H1 (cell line): ENCODE data around the gene GFAP. TPM values are rescaled to one million over a fixed set of nuclear protein-coding genes. Genes with fewer than 3 reads are reported as not detected.

Experiments used
- CTCF ChIA-PET: fragments of 300-600 bp; sonication (Branson Sonifier 250); formaldehyde crosslinking; loops from one replicate; lab custom pipeline; 2021; ENCODE audit not compliant: partially characterized antibody; lab: Charles Lee
- POLR2A ChIA-PET: fragments of 300-600 bp; sonication (Branson Sonifier 250); formaldehyde crosslinking; loops from one replicate; lab custom pipeline; 2021; ENCODE audit warnings: inconsistent platforms; ENCODE audit not compliant: partially characterized antibody; lab: Charles Lee
- DNase-seq, 2 experiments: peaks; one replicate each; pipeline versions ENCODE4 v3.0.0 to v3.0.0-alpha.2; 2010 to 2022; ENCODE audit warnings: low spot score in 2 of 2, low read depth in 1 of 2, mixed read lengths in 1 of 2
- FAIRE-seq: peaks from 2 replicates; lab custom pipeline; 2011; peaks lifted over from hg19 to GRCh38; lab: Jason Lieb, UNC
- H2AFZ ChIP-seq: 2 replicates; pipeline ENCODE4 v1.8.1; 2012; ENCODE audit warnings: low read length, inconsistent platforms
- H2AK5ac ChIP-seq: 2 replicates; pipeline ENCODE4 v1.6.1; 2013; ENCODE audit warnings: low read depth, low read length
- H2BK120ac ChIP-seq: replicated peaks from 2 replicates; pipeline ENCODE3; 2013; ENCODE audit warnings: low read depth, low read length, inconsistent platforms
- H2BK12ac ChIP-seq: 2 replicates; pipeline ENCODE4 v1.6.1; 2013; ENCODE audit warnings: low read depth, low read length
- H2BK15ac ChIP-seq: 2 replicates; pipeline ENCODE4 v1.6.1; 2013; ENCODE audit warnings: low read length
- H2BK20ac ChIP-seq: 2 replicates; pipeline ENCODE4 v1.6.1; 2013; ENCODE audit warnings: low read length
- H2BK5ac ChIP-seq: 2 replicates; pipeline ENCODE4 v1.6.1; 2013; ENCODE audit warnings: low read depth, low read length
- H3K14ac ChIP-seq: 2 replicates; pipeline ENCODE4 v1.6.1; 2013; ENCODE audit warnings: inconsistent platforms; ENCODE audit not compliant: insufficient read length
- H3K18ac ChIP-seq: 2 replicates; pipeline ENCODE4 v1.6.1; 2013; ENCODE audit warnings: low read length; ENCODE audit errors: extremely low read depth
- H3K23ac ChIP-seq: 2 replicates; pipeline ENCODE4 v1.6.1; 2013; ENCODE audit warnings: inconsistent platforms; ENCODE audit not compliant: insufficient read length
- H3K23me2 ChIP-seq: 2 replicates; pipeline ENCODE4 v1.6.1; 2013; ENCODE audit warnings: low read depth, low read length
- H3K27ac ChIP-seq: 2 replicates; pipeline ENCODE4 v1.6.1; 2011; ENCODE audit warnings: low read depth, low read length, inconsistent platforms
- H3K27me3 ChIP-seq, 4 experiments: replicated peaks in 1 of 4; 1 replicate in 1 of 4; 2 replicates in 3 of 4; pipeline versions ENCODE4 v1.6.1 to v1.8.1; 2011 to 2013; ENCODE audit warnings: low read length in 3 of 4, mild to moderate bottlenecking in 3 of 4, inconsistent platforms in 2 of 4, mixed read lengths in 2 of 4, moderate library complexity in 1 of 4; ENCODE audit not compliant: control insufficient read depth in 3 of 4, insufficient read depth in 3 of 4; ENCODE audit errors: extremely low read depth in 1 of 4
- H3K36me3 ChIP-seq, 4 experiments: 2 replicates each; pipeline versions ENCODE4 v1.6.1 to v1.8.1; 2011 to 2013; ENCODE audit warnings: mild to moderate bottlenecking in 4 of 4, low read length in 3 of 4, moderate library complexity in 2 of 4, control low read depth in 1 of 4, inconsistent platforms in 1 of 4; ENCODE audit not compliant: insufficient read depth in 4 of 4, control insufficient read depth in 2 of 4
- H3K4ac ChIP-seq: replicated peaks from 2 replicates; pipeline ENCODE3; 2013; ENCODE audit warnings: low read length, low read depth, mixed read lengths, inconsistent platforms; ENCODE audit not compliant: insufficient read length
- H3K4me1 ChIP-seq, 4 experiments: replicated peaks in 1 of 4; 1 replicate in 1 of 4; 2 replicates in 3 of 4; pipeline versions ENCODE4 v1.6.1 to v1.8.1; 2011 to 2013; ENCODE audit warnings: low read length in 3 of 4, inconsistent platforms in 2 of 4, mixed read lengths in 1 of 4; ENCODE audit not compliant: insufficient read depth in 4 of 4, control insufficient read depth in 3 of 4
- H3K4me2 ChIP-seq, 2 experiments: 2 replicates each; pipeline versions ENCODE4 v1.6.1 to v1.8.1; 2011 to 2013; ENCODE audit warnings: low read depth in 2 of 2, low read length in 2 of 2, control low read depth in 1 of 2, inconsistent platforms in 1 of 2, mild to moderate bottlenecking in 1 of 2; ENCODE audit not compliant: insufficient read depth in 1 of 2
- H3K4me3 ChIP-seq, 4 experiments: fragments of 200-600, 300-600 bp in 1 of 4; sonication (generic), shearing (Covaris generic), sonication (Bioruptor Twin) in 1 of 4; 2 replicates each; pipeline versions ENCODE4 v1.5.1 to v1.8.1; 2011 to 2016; ENCODE audit warnings: low read length in 4 of 4, low read depth in 3 of 4, control low read depth in 2 of 4, inconsistent platforms in 2 of 4, mild to moderate bottlenecking in 2 of 4, mixed read lengths in 1 of 4, moderate library complexity in 1 of 4; ENCODE audit not compliant: insufficient read depth in 2 of 4; ENCODE audit errors: extremely low read depth in 1 of 4
- H3K56ac ChIP-seq: replicated peaks from 2 replicates; pipeline ENCODE3; 2013; ENCODE audit warnings: low read depth, mild to moderate bottlenecking, mixed read lengths, low read length, inconsistent platforms; ENCODE audit not compliant: insufficient read length
- H3K79me1 ChIP-seq: 2 replicates; pipeline ENCODE4 v1.6.1; 2013; ENCODE audit warnings: low read depth, low read length, control low read depth
- H3K79me2 ChIP-seq, 2 experiments: 2 replicates each; pipeline versions ENCODE4 v1.6.1 to v1.8.1; 2012 to 2013; ENCODE audit warnings: low read length in 2 of 2, mild to moderate bottlenecking in 2 of 2, inconsistent platforms in 1 of 2; ENCODE audit not compliant: insufficient read depth in 2 of 2, control insufficient read depth in 1 of 2
- H3K9ac ChIP-seq, 4 experiments: replicated peaks in 1 of 4; 1 replicate in 1 of 4; 2 replicates in 3 of 4; pipeline versions ENCODE4 v1.6.1 to v1.8.1; 2011 to 2013; ENCODE audit warnings: low read depth in 3 of 4, low read length in 3 of 4, control low read depth in 2 of 4, mild to moderate bottlenecking in 2 of 4, moderate library complexity in 2 of 4, inconsistent platforms in 1 of 4; ENCODE audit errors: extremely low read depth in 1 of 4
- H3K9me3 ChIP-seq, 2 experiments: 2 replicates each; pipeline versions ENCODE4 v1.6.1 to v1.8.1; 2012 to 2013; ENCODE audit warnings: mild to moderate bottlenecking in 2 of 2, moderate library complexity in 2 of 2, control low read depth in 1 of 2, inconsistent platforms in 1 of 2, low read depth in 1 of 2, low read length in 1 of 2, mixed read lengths in 1 of 2; ENCODE audit not compliant: insufficient read depth in 2 of 2
- H4K20me1 ChIP-seq, 2 experiments: replicated peaks in 1 of 2; 2 replicates each; pipeline versions ENCODE3 to v1.8.1; 2011 to 2013; ENCODE audit warnings: inconsistent platforms in 2 of 2, low read length in 2 of 2, mild to moderate bottlenecking in 1 of 2; ENCODE audit not compliant: insufficient read depth in 2 of 2, control insufficient read depth in 1 of 2
- H4K5ac ChIP-seq: 2 replicates; pipeline ENCODE4 v1.6.1; 2013; ENCODE audit warnings: low read length, low read depth, mixed read lengths, inconsistent platforms; ENCODE audit not compliant: insufficient read length
- H4K8ac ChIP-seq: 2 replicates; pipeline ENCODE4 v1.8.0; 2013; ENCODE audit warnings: mild to moderate bottlenecking, moderate library complexity, low read length, inconsistent platforms; ENCODE audit not compliant: insufficient read depth; ENCODE audit errors: extremely low read depth
- H4K91ac ChIP-seq: replicated peaks from 2 replicates; pipeline ENCODE3; 2013; ENCODE audit warnings: low read length, mixed read lengths, inconsistent platforms; ENCODE audit not compliant: insufficient read length
- CEBPB ChIP-seq: IDR thresholded peaks from 2 replicates; pipeline ENCODE4 v1.6.1; 2012; ENCODE audit warnings: low read depth, low read length
- TAF1 ChIP-seq: IDR thresholded peaks from 2 replicates; pipeline ENCODE4 v1.6.1; 2011; ENCODE audit warnings: mild to moderate bottlenecking, low read depth, low read length
- WGBS, 2 experiments: shearing (Covaris generic) in 1 of 2; methylation state at CpG; one replicate each; pipeline versions ENCODE4 v1.1.6 to v1.1.7; 2013 to 2015; ENCODE audit warnings: low lambda C conversion rate in 2 of 2, mixed read lengths in 2 of 2, inconsistent platforms in 1 of 2, low coverage in 1 of 2, missing lambda C conversion rate in 1 of 2; ENCODE audit not compliant: insufficient replicate concordance in 2 of 2, insufficient coverage in 1 of 2, insufficient read length in 1 of 2; ENCODE audit errors: extremely low coverage in 1 of 2, missing lambda C conversion rate in 1 of 2; 5-methylcytosine and 5-hydroxymethylcytosine counted together
- polyA plus RNA-seq, 7 experiments: library from polyadenylated mRNA; depleted of rRNA in 3 of 7; stranded (reverse) in 5 of 7; unstranded in 2 of 7; fragments of >200 nt in 5 of 7; fragments of 200-250 nt in 2 of 7; gene quantifications; 1 replicate in 5 of 7; 2 replicates in 1 of 7; 4 replicates in 1 of 7; pipeline versions ENCODE4 v1.2.1 to v1.2.3, GENCODE V29; 2011 to 2013; ENCODE audit warnings: missing spikeins in 2 of 7, mixed read lengths in 2 of 7
- total RNA-seq: library from RNA; stranded (reverse); fragmentation: NEBNext Ultra II Directional; extraction: Animal tissue kit (Norgen Biotek cat#: 25700); gene quantifications from 2 replicates; pipeline ENCODE4 v1.2.1, GENCODE V29; 2021

Gene GFAP
- total and polyA plus RNA-seq, 2 of the 8 experiments (the other 6 are each of a cell fraction or from before 2014, with no cell fraction given) = 1.3 to 1.5 TPM

DNA sequence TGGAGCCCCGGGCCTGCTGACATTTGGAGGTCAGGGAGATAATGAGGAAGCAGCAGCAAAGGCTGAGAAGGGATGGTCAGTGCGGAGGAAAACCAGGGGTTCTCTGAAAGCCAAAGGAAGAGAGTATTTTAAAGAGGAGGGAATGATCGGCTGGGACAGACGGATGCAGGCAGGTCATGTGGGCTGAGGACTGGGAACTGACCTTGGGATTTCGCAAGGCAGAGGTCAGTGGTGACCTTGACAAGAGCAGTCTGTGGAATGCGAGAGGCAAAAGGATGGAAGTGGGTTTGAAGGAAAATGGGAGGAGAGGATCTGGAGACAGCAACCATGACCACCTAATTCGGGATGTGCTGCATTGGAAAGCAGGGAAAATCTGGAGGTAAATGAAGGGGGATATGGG, 26.3 kb downstream of the GFAP start:
- Histone ChIP-seq H3K4me1 (no peaks in the 10 kb centered on the region), H4K20me1 (peaks cover 3 to 9% of the 10 kb centered on the region in 2 experiments), H3K36me3 (peaks cover 14 to 51% (median 32%) of the 10 kb centered on the region in 4 experiments), H2BK5ac (no peak overlapping the region), H3K9ac (no peak overlapping the region), H3K18ac (no peak overlapping the region), H2BK120ac (no peak overlapping the region), H4K8ac (no peak overlapping the region), H2BK12ac (no peak overlapping the region), H3K27ac (no peak overlapping the region), H2AK5ac (no peak overlapping the region), H3K4me2 (no peak overlapping the region), H3K4me3 (no peak overlapping the region), H4K5ac (no peak overlapping the region), H2AFZ (no peak overlapping the region), H3K23me2 (no peaks in the 10 kb centered on the region), H3K56ac (no peak overlapping the region), H2BK20ac (no peak overlapping the region), H2BK15ac (no peak overlapping the region), H3K23ac (no peak overlapping the region), H3K27me3 (no peaks in the 10 kb centered on the region), H3K4ac (no peak overlapping the region), H3K9me3 (no peaks in the 10 kb centered on the region), H3K79me1 (peaks cover 2% of the 10 kb centered on the region; the same call in 1 of the 2 replicates), H3K14ac (no peak overlapping the region), H3K79me2 (peaks cover 0 to 47% of the 10 kb centered on the region in 2 experiments; a peak in 2 of 4 replicates), H4K91ac (no peak overlapping the region)
- DNase-seq (no peak), FAIRE-seq (no peak)
- 0 out of 2 replicates have a peak, but pooled peaks have one; percentile 17 for TF ChIP-seq CEBPB
- TF ChIP-seq TAF1 = no peak
- 90% methylated on average over 7 of the region's 7 CpGs; no CpG with 5 or more reads in 1 of the 2 experiments for WGBS, 2 experiments
- CTCF ChIA-PET = interaction anchor here (1.0 to 1.4 kb wide), 2 partner anchors 8 to 131 kb away, joined by 3 to 4 read pairs; no protein-coding TSS in a partner anchor
- POLR2A ChIA-PET = interaction anchor here (0.9 to 1.0 kb wide), 2 partner anchors 7 to 10 kb away, joined by 3 read pairs; no protein-coding TSS in a partner anchor
